ENCODE measurements around the gene NLRC5. TPM values are rescaled to one million over a fixed set of nuclear protein-coding genes. Genes with fewer than 3 reads are reported as not detected.

The NLRC5 gene
- total RNA-seq, 1 donor from 2014 or later = not detected

DNA sequence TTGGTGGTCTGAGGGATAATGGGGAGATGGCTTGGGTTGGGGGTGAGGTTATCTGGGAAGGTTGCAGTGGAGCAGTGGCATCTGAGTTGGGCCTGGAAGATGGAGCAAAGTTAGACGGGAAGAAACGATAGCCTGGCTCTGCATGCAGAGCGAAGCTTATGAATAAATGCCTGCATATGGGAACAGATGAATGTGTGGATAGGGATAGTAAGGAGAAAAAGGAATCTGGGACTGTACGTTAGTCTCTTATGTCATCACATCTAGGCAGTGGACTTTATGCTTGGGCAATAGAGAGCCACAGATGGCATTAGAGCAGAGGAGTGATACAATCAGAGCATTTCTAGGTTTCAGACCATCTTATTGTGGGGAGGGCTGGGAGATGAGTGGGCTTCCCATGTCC, 136.0 kb downstream of the NLRC5 start:
- no peaks in the 10 kb centered on the region for H3F3A ChIP-seq (ENCODE audit: low read depth)
- no peaks in the 10 kb centered on the region for H4K20me1 ChIP-seq (ENCODE audit: low read depth)
- H3K4me1 ChIP-seq = peaks cover 5% of the 10 kb centered on the region
- no peaks in the 10 kb centered on the region for H3K9me3 ChIP-seq (ENCODE audit: low read depth)
- no peak overlapping the region for H3K4me3 Mint-ChIP-seq
- H3K27me3 ChIP-seq = no peaks in the 10 kb centered on the region
- H3K9ac ChIP-seq = no peak overlapping the region
- no peak for DNase-seq (ENCODE audit: low spot score)
- H3K36me3 ChIP-seq = no peaks in the 10 kb centered on the region
- H3K4me1 Mint-ChIP-seq = peaks cover 21% of the 10 kb centered on the region
- H3K27ac Mint-ChIP-seq = peak overlapping the region; percentile 22
- H3K79me2 ChIP-seq (ENCODE audit: low read depth) = no peaks in the 10 kb centered on the region
- peaks cover 6% of the 10 kb centered on the region for H3K27me3 Mint-ChIP-seq (ENCODE audit: insufficient read depth, low read depth)
- no peak overlapping the region for H3K27ac ChIP-seq
- TF ChIP-seq EZH2 (IDR thresholded peaks at IDR 0.05) (no peak), EZH2phosphoT487 (IDR thresholded peaks at IDR 0.05) (no peak)
- H3K4me2 ChIP-seq = no peak overlapping the region
- H2AFZ ChIP-seq (replicated peaks) = no peak overlapping the region
- H3K36me3 Mint-ChIP-seq = peaks cover 16% of the 10 kb centered on the region
- no peaks in the 10 kb centered on the region for H3K9me3 Mint-ChIP-seq
- H3K4me3 ChIP-seq = no peak overlapping the region

GRCh38 chr16:57125969-57126368, 136.6 kb downstream of the NLRC5 start:
- Histone ChIP-seq H3K79me2 (ENCODE audit: low read depth) (no peaks in the 10 kb centered on the region), H3K4me1 (peaks cover 5% of the 10 kb centered on the region), H3F3A (ENCODE audit: low read depth) (no peaks in the 10 kb centered on the region), H3K36me3 (no peaks in the 10 kb centered on the region), H3K9me3 (ENCODE audit: low read depth) (no peaks in the 10 kb centered on the region), H3K9ac (no peak overlapping the region), H4K20me1 (ENCODE audit: low read depth) (no peaks in the 10 kb centered on the region), H3K4me3 (no peak overlapping the region), H3K27ac (no peak overlapping the region), H3K4me2 (no peak overlapping the region), H2AFZ (replicated peaks) (no peak overlapping the region), H3K27me3 (no peaks in the 10 kb centered on the region)
- TF ChIP-seq, protein P1, sequence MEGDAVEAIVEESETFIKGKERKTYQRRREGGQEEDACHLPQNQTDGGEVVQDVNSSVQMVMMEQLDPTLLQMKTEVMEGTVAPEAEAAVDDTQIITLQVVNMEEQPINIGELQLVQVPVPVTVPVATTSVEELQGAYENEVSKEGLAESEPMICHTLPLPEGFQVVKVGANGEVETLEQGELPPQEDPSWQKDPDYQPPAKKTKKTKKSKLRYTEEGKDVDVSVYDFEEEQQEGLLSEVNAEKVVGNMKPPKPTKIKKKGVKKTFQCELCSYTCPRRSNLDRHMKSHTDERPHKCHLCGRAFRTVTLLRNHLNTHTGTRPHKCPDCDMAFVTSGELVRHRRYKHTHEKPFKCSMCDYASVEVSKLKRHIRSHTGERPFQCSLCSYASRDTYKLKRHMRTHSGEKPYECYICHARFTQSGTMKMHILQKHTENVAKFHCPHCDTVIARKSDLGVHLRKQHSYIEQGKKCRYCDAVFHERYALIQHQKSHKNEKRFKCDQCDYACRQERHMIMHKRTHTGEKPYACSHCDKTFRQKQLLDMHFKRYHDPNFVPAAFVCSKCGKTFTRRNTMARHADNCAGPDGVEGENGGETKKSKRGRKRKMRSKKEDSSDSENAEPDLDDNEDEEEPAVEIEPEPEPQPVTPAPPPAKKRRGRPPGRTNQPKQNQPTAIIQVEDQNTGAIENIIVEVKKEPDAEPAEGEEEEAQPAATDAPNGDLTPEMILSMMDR (IDR thresholded peaks at IDR 0.05) = no peak
- Mint-ChIP-seq H3K4me1 (peaks cover 27% of the 10 kb centered on the region), H3K4me3 (no peak overlapping the region), H3K9me3 (no peaks in the 10 kb centered on the region), H3K27ac (peak overlapping the region; percentile 64), H3K27me3 (ENCODE audit: insufficient read depth, low read depth) (peaks cover 6% of the 10 kb centered on the region), H3K36me3 (peaks cover 14% of the 10 kb centered on the region)
- DNase-seq (ENCODE audit: low spot score) = no peak

GRCh38 chr16:57126411-57126810, 137.1 kb downstream of the NLRC5 start:
- Histone ChIP-seq H3K27ac (no peak overlapping the region), H3K4me2 (no peak overlapping the region), H4K20me1 (ENCODE audit: low read depth) (no peaks in the 10 kb centered on the region), H3K4me1 (peaks cover 5% of the 10 kb centered on the region), H3K9me3 (ENCODE audit: low read depth) (no peaks in the 10 kb centered on the region), H2AFZ (replicated peaks) (no peak overlapping the region), H3K9ac (no peak overlapping the region), H3F3A (ENCODE audit: low read depth) (no peaks in the 10 kb centered on the region), H3K79me2 (ENCODE audit: low read depth) (no peaks in the 10 kb centered on the region), H3K36me3 (no peaks in the 10 kb centered on the region), H3K27me3 (no peaks in the 10 kb centered on the region), H3K4me3 (no peak overlapping the region)
- Mint-ChIP-seq H3K27me3 (ENCODE audit: insufficient read depth, low read depth) (peaks cover 6% of the 10 kb centered on the region), H3K27ac (no peak overlapping the region), H3K36me3 (peaks cover 9% of the 10 kb centered on the region), H3K4me3 (no peak overlapping the region), H3K4me1 (peaks cover 30% of the 10 kb centered on the region), H3K9me3 (no peaks in the 10 kb centered on the region)
- DNase-seq (ENCODE audit: low spot score) = no peak
- no peak for TF ChIP-seq EZH2 (IDR thresholded peaks at IDR 0.05)
- TF ChIP-seq, protein P1 (IDR thresholded peaks at IDR 0.05) = no peak
- no peak for TF ChIP-seq EZH2phosphoT487 (IDR thresholded peaks at IDR 0.05)

DNA sequence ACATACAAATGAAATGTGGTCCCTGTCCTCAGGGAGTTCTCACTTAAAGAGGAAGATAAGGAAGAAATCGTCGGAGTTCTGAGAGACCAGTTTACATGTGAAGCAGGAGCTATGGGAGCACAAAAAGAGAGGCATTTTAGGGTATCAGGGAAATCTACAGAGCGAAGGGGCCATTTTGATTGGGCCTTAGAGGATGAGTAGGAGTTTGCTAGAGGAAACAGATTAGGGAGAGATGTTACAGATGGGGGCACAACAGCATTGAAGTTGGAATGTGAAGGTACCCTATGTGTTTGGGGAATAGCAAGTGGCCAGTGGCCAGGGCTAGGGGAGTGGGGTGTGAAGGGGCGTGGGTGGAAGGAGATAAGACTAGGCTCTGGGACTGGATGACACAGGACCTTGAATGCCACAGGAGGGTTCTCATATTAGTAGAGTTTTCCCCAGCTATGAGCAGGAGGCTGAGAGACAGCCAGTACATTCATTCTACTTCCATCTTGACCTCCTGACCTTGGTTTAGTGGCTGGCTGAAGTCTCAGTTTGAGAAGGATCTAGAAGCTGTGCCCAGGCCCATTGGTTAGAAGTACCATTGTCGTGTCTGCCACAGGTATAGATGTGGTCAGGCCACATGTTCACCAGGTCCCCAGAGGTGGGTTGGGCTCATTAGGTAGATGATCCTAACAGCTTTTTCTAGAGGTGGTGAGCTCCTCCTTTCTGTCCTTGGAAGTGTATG, 137.8 kb downstream of the NLRC5 start:
- no peak overlapping the region for H3K4me3 ChIP-seq
- H4K20me1 ChIP-seq (ENCODE audit: low read depth) = no peaks in the 10 kb centered on the region
- peaks cover 38% of the 10 kb centered on the region for H3K4me1 Mint-ChIP-seq
- H3K27me3 Mint-ChIP-seq (ENCODE audit: insufficient read depth, low read depth) = peaks cover 6% of the 10 kb centered on the region
- no peak for DNase-seq (ENCODE audit: low spot score)
- H2AFZ ChIP-seq (replicated peaks) = no peak overlapping the region
- peaks cover 8% of the 10 kb centered on the region for H3K36me3 Mint-ChIP-seq
- no peak overlapping the region for H3K9ac ChIP-seq
- no peak overlapping the region for H3K27ac Mint-ChIP-seq
- H3K27ac ChIP-seq = no peak overlapping the region
- no peaks in the 10 kb centered on the region for H3K79me2 ChIP-seq (ENCODE audit: low read depth)
- H3K27me3 ChIP-seq = no peaks in the 10 kb centered on the region
- H3K9me3 Mint-ChIP-seq = no peaks in the 10 kb centered on the region
- no peaks in the 10 kb centered on the region for H3F3A ChIP-seq (ENCODE audit: low read depth)
- no peaks in the 10 kb centered on the region for H3K36me3 ChIP-seq
- no peak overlapping the region for H3K4me3 Mint-ChIP-seq
- H3K9me3 ChIP-seq (ENCODE audit: low read depth) = no peaks in the 10 kb centered on the region
- H3K4me2 ChIP-seq = no peak overlapping the region
- H3K4me1 ChIP-seq = peaks cover 7% of the 10 kb centered on the region
- TF ChIP-seq EZH2phosphoT487 (IDR thresholded peaks at IDR 0.05) = no peak
- TF ChIP-seq EZH2 (IDR thresholded peaks at IDR 0.05) = no peak
- TF ChIP-seq, protein P1 (IDR thresholded peaks at IDR 0.05) = no peak

All from neural progenitor cell (in vitro differentiated cells).